Esophagus muscularis mucosa (tissue), 4 donors: ENCODE measurements around the gene COPS6. TPM values are rescaled to one million over a fixed set of nuclear protein-coding genes. Genes with fewer than 3 reads are reported as not detected.
A peak's percentile ranks its signal among the peaks of the same experiment; 100 is the strongest.

Experiments
- DNase-seq: peaks from one replicate; pipeline ENCODE4 v3.0.0-alpha.2; 2017; ENCODE audit errors: extremely low spot score
- H3K27ac ChIP-seq, 4 donors: fragments of 200-600 bp; sonication (generic); replicated peaks in 1 of 4; 1 replicate in 3 of 4; 2 replicates in 1 of 4; pipeline ENCODE4 v1.5.1; 2016 to 2019; ENCODE audit warnings: mild to moderate bottlenecking in 1 of 4
- H3K27me3 ChIP-seq, 4 donors: fragments of 200-600 bp; sonication (generic); one replicate each; pipeline versions ENCODE4 v1.5.1 to v1.6.0; 2016 to 2019
- H3K36me3 ChIP-seq, 4 donors: fragments of 200-600 bp; sonication (generic); one replicate each; pipeline ENCODE4 v1.5.1; 2016 to 2019
- H3K4me1 ChIP-seq, 4 donors: fragments of 200-600 bp; sonication (generic); one replicate each; pipeline ENCODE4 v1.5.1; 2016 to 2019
- H3K4me3 ChIP-seq, 4 donors: fragments of 200-600 bp; sonication (generic); 1 replicate in 2 of 4; 2 replicates in 2 of 4; pipeline ENCODE4 v1.5.1; 2016 to 2019; ENCODE audit warnings: mild to moderate bottlenecking in 4 of 4, moderate library complexity in 1 of 4
- H3K9me3 ChIP-seq, 4 donors: fragments of 200-600 bp; sonication (generic); 1 replicate in 3 of 4; 2 replicates in 1 of 4; pipeline ENCODE4 v1.5.1; 2016 to 2019
- EP300 ChIP-seq: sonication (generic); formaldehyde crosslinking; IDR thresholded peaks from one replicate; pipeline ENCODE4 v1.6.1; 2017; ENCODE audit warnings: antibody characterized with exemption
- POLR2A ChIP-seq: fragments of 450-650 bp; IDR thresholded peaks from one replicate; pipeline ENCODE4 v1.6.1; 2017; ENCODE audit warnings: antibody characterized with exemption, moderate library complexity, mild to moderate bottlenecking, low read depth
- POLR2AphosphoS5 ChIP-seq, 2 donors: sonication (generic); formaldehyde crosslinking; IDR thresholded peaks; one replicate each; pipeline ENCODE4 v1.6.1; 2017; ENCODE audit warnings: antibody characterized with exemption in 2 of 2
- WGBS: methylation state at CpG from one replicate; pipeline ENCODE4 v1.1.5; 2018; 5-methylcytosine and 5-hydroxymethylcytosine counted together
- intact Hi-C: fragments of 100-400 bp; cut with DNase I; formaldehyde crosslinking; loops from one replicate; pipeline ENCODE4 v1.15.1; 2023
- total RNA-seq, 4 donors: library from RNA; depleted of rRNA; stranded (reverse); fragments of >200 nt; gene quantifications; one replicate each; pipeline versions ENCODE4 v1.1.0 to v1.2.1, GENCODE V29; 2016
- TF ChIP-seq, protein P1 (sequence below), 3 experiments: fragments of 200-600 bp in 2 of 3; fragments of 450-650 bp in 1 of 3; sonication (generic) in 2 of 3; IDR thresholded peaks; one replicate each; pipeline ENCODE4 v1.5.1; 2017 to 2019; ENCODE audit warnings: antibody characterized with exemption in 3 of 3, mild to moderate bottlenecking in 2 of 3, moderate library complexity in 1 of 3

Gene COPS6
- total RNA-seq, 4 donors from 2014 or later = 49.4 to 97.6 (median 73.7) TPM

DNA sequence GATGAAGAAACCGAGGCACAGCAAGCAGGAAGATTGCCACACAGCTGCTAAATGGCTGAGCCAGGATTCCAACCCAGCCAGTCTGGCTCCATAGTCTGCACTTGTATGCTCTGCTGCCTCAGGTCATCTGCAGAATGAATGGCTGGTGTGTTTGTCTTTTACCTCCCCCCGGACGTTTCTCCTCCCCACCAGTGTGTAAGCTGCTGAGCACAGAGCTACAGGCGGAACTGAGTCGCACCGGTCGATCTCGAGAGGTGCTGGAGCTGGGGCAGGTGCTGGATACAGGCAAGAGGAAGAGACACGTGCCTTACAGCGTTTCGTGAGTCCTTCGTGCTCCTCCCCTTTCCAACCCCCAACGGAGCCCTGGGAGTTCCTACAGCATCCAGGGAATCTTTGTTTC lies 33.3 kb downstream of the COPS6 start:
- intact Hi-C loops = no loop called here
- 79% methylated on average over 13 of the region's 13 CpGs for WGBS
- Histone ChIP-seq H3K27ac (no peak overlapping the region), H3K9me3 (no peaks in the 10 kb centered on the region), H3K27me3 (no peaks in the 10 kb centered on the region), H3K36me3 (peaks cover 0 to 31% (median 12%) of the 10 kb centered on the region in 4 donors), H3K4me1 (peaks cover 28 to 48% (median 39%) of the 10 kb centered on the region in 4 donors), H3K4me3 (no peak overlapping the region)
- no peak for DNase-seq
- TF ChIP-seq EP300 = no peak
- TF ChIP-seq POLR2A = no peak
- TF ChIP-seq POLR2AphosphoS5 (IDR thresholded peaks at IDR 0.05) = no peak
- TF ChIP-seq, protein P1, sequence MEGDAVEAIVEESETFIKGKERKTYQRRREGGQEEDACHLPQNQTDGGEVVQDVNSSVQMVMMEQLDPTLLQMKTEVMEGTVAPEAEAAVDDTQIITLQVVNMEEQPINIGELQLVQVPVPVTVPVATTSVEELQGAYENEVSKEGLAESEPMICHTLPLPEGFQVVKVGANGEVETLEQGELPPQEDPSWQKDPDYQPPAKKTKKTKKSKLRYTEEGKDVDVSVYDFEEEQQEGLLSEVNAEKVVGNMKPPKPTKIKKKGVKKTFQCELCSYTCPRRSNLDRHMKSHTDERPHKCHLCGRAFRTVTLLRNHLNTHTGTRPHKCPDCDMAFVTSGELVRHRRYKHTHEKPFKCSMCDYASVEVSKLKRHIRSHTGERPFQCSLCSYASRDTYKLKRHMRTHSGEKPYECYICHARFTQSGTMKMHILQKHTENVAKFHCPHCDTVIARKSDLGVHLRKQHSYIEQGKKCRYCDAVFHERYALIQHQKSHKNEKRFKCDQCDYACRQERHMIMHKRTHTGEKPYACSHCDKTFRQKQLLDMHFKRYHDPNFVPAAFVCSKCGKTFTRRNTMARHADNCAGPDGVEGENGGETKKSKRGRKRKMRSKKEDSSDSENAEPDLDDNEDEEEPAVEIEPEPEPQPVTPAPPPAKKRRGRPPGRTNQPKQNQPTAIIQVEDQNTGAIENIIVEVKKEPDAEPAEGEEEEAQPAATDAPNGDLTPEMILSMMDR (IDR thresholded peaks at IDR 0.05) = no peak

DNA sequence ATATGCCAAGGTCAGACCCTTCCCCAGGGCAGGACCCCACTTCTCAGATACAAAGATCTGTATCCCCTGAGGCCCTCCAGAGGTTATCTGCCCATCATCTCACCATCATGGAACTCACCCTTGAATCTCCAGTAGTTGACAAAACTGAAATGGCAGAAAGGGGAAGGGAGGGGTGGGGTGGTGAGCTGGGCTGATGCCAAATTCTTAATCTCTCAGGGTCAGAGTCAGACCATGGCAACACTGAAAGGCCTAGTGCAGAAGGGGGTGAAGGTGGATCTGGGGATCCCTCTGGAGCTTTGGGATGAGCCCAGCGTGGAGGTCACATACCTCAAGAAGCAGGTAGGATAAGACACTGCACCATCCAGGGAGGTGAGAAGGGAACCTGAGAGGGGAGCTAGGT lies 33.8 kb downstream of the COPS6 start:
- Histone ChIP-seq H3K9me3 (no peaks in the 10 kb centered on the region), H3K27me3 (no peaks in the 10 kb centered on the region), H3K36me3 (peaks cover 0 to 31% (median 12%) of the 10 kb centered on the region in 4 donors), H3K4me1 (peaks cover 28 to 49% (median 41%) of the 10 kb centered on the region in 4 donors), H3K4me3 (no peak overlapping the region), H3K27ac (no peak overlapping the region)
- intact Hi-C loops = no loop called here
- no peak for DNase-seq
- no peak for TF ChIP-seq EP300
- TF ChIP-seq, protein P1 (IDR thresholded peaks at IDR 0.05) = no peak
- TF ChIP-seq POLR2A = no peak
- TF ChIP-seq POLR2AphosphoS5 (IDR thresholded peaks at IDR 0.05) = no peak
- WGBS = 92% methylated on average over 1 of the region's 1 CpG

DNA sequence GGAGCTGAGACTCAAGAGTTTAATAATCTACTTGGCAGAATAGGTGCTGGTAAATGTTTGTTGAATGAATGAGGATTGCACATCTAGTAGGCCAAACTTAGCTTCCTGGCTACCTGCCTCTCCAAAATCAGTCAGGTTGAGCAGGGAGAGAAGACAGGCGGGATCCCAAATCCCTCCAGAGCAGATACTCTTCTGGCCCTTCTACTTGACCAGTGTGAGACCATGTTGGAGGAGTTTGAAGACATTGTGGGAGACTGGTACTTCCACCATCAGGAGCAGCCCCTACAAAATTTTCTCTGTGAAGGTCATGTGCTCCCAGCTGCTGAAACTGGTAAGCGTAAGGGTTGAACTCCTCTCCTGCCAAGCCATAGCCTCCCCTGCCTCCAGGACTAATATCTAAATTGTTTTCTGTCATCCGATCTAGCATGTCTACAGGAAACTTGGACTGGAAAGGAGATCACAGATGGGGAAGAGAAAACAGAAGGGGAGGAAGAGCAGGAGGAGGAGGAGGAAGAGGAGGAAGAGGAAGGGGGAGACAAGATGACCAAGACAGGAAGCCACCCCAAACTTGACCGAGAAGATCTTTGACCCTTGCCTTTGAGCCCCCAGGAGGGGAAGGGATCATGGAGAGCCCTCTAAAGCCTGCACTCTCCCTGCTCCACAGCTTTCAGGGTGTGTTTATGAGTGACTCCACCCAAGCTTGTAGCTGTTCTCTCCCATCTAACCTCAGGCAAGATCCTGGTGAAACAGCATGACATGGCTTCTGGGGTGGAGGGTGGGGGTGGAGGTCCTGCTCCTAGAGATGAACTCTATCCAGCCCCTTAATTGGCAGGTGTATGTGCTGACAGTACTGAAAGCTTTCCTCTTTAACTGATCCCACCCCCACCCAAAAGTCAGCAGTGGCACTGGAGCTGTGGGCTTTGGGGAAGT lies 35.8 kb downstream of the COPS6 start:
- Histone ChIP-seq H3K4me3 (no peak overlapping the region), H3K4me1 (peaks cover 25 to 47% (median 40%) of the 10 kb centered on the region in 4 donors), H3K9me3 (no peaks in the 10 kb centered on the region), H3K27me3 (no peaks in the 10 kb centered on the region), H3K27ac (no peak overlapping the region), H3K36me3 (peaks cover 0 to 31% (median 12%) of the 10 kb centered on the region in 4 donors)
- intact Hi-C loops = loop anchor here (5.0 kb wide), 2 partner anchors 42 to 132 kb away; partner anchors contain the start of gene ZNF3
- WGBS = 74% methylated on average over 4 of the region's 4 CpGs
- DNase-seq = no peak
- TF ChIP-seq POLR2AphosphoS5 (IDR thresholded peaks at IDR 0.05) = no peak
- no peak for TF ChIP-seq POLR2A
- no peak for TF ChIP-seq EP300
- TF ChIP-seq, protein P1 (IDR thresholded peaks at IDR 0.05) = no peak

DNA sequence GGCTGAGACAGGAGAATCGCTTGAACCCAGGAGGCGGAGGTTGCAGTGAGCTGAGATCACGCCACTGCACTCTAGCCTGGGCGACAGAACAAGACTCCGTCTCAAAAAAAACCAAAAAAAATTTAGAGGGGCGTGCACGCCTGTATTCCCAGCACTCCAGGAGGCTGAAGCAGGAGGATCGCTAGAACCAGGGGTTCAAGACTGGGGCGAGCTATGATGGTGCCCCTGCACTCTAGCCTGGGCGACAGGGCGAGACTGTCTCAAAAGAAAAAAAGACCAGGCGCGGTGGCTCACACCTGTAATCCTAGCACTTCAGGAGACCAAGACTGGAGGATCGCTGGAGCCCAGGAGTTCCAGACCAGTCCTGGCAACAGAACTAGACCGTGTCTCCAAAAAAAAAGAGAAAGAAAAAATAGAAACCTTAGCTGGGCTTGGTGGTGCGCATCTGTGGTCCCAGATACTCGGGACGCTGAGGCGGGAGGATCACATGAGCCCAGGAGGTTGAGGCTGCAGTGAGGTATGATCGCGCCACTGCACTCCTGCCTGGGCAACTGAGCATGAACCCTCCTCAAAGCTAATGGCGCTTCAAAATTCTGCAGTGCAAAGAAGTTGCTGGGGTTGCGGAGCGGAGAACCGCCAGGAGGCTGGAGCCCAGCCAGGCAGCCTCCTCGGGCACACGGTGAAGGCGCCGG lies 37.6 kb downstream of the COPS6 start:
- WGBS = 18% methylated on average over 25 of the region's 29 CpGs
- intact Hi-C loops = loop anchor here (2.0 to 5.0 kb wide), 3 partner anchors 26 to 134 kb away; partner anchors contain the start of genes AP4M1, MCM7 and ZNF3
- TF ChIP-seq, protein P1 (IDR thresholded peaks at IDR 0.05) = no peak
- no peak for TF ChIP-seq POLR2A

More for the DNA sequence above, 37.6 kb downstream of the COPS6 start:
- Histone ChIP-seq H3K27me3 (no peaks in the 10 kb centered on the region), H3K4me1 (peaks cover 24 to 45% (median 38%) of the 10 kb centered on the region in 4 donors), H3K9me3 (no peaks in the 10 kb centered on the region), H3K36me3 (peaks cover 0 to 31% (median 12%) of the 10 kb centered on the region in 4 donors), H3K27ac (peak overlapping the region; percentile 92 to 97 (median 96)), H3K4me3 (peak overlapping the region; percentile 78 to 99 (median 95))
- DNase-seq = no peak
